22Rv1 (cell line): Measurements from ENCODE around the gene COX10.

Experiments used
- CTCF ChIP-seq: fragments of 450-650 bp; IDR thresholded peaks from 2 replicates; pipeline ENCODE4 v1.5.1; 2017; ENCODE audit warnings: mild to moderate bottlenecking
- ZFX ChIP-seq: fragments of 450-650 bp; IDR thresholded peaks from 2 replicates; pipeline ENCODE4 v1.6.1; 2017; ENCODE audit warnings: antibody characterized with exemption, borderline replicate concordance

GRCh38 chr17:14245629-14246028 is 176.3 kb downstream of the COX10 start:
- no peak for TF ChIP-seq CTCF
- TF ChIP-seq ZFX = no peak
